Right renal cortex interstitium (tissue), 3 donors: Measurements from ENCODE around the gene NEU1. TPM values are rescaled to one million over a fixed set of nuclear protein-coding genes. Genes with fewer than 3 reads are reported as not detected.
"Not testable (repeated sequence)": the region's sequence is repeated elsewhere in the genome, so short reads cannot be mapped to it uniquely, and the experiment has no call there.

Experiments used
- DNase-seq, 3 donors: peaks; one replicate each; pipeline ENCODE4 v3.0.0-alpha.2; 2013; ENCODE audit warnings: low read depth in 3 of 3, low spot score in 2 of 3
- polyA plus RNA-seq, 3 donors: library from polyadenylated mRNA; unstranded; fragments of 120-200 nt; gene quantifications; one replicate each; pipeline ENCODE4 v1.2.1, GENCODE V29; 2013; ENCODE audit not compliant: insufficient read length in 3 of 3

The NEU1 gene
- polyA plus RNA-seq, 3 donors: 69.0 to 89.7 (median 77.5) TPM

- no peak for DNase-seq
Measured at GRCh38 chr6:31875877-31876276, 13.3 kb upstream of the NEU1 start.

GRCh38 chr6:31874836-31875572 lies 12.4 kb upstream of the NEU1 start:
- no peak for DNase-seq

- no peak for DNase-seq
Measured at GRCh38 chr6:31874084-31874670, 11.6 kb upstream of the NEU1 start.

- no peak for DNase-seq
Measured at GRCh38 chr6:31871046-31871659, 8.5 kb upstream of the NEU1 start.

- DNase-seq: no peak
Measured at GRCh38 chr6:31870385-31870921, 7.8 kb upstream of the NEU1 start.

- no peak for DNase-seq
Measured at GRCh38 chr6:31869343-31869742, 6.7 kb upstream of the NEU1 start.

GRCh38 chr6:31868658-31868971 lies 6.0 kb upstream of the NEU1 start:
- not testable (repeated sequence) for DNase-seq

- no peak for DNase-seq
Measured at GRCh38 chr6:31865205-31866118, 2.8 kb upstream of the NEU1 start.

GRCh38 chr6:31864818-31865204 lies 2.2 kb upstream of the NEU1 start:
- DNase-seq: no peak

GRCh38 chr6:31864123-31864562 lies 1.5 kb upstream of the NEU1 start:
- DNase-seq: not testable (repeated sequence)

GRCh38 chr6:31861919-31862343 lies 690 bp downstream of the NEU1 start:
- no peak for DNase-seq

- no peak for DNase-seq
Measured at GRCh38 chr6:31861150-31861549, 1.5 kb downstream of the NEU1 start.

GRCh38 chr6:31860349-31860748 lies 2.3 kb downstream of the NEU1 start:
- DNase-seq: no peak

GRCh38 chr6:31859923-31860322 lies 2.7 kb downstream of the NEU1 start:
- DNase-seq: no peak

- no peak for DNase-seq
Measured at GRCh38 chr6:31858707-31859106, 3.9 kb downstream of the NEU1 start.

GRCh38 chr6:31857774-31858173 lies 4.8 kb downstream of the NEU1 start:
- not testable (repeated sequence) for DNase-seq

- DNase-seq: not testable (repeated sequence)
Measured at GRCh38 chr6:31851980-31852718, 10.5 kb downstream of the NEU1 start.

- no peak for DNase-seq
Measured at GRCh38 chr6:31851485-31851832, 11.2 kb downstream of the NEU1 start.

GRCh38 chr6:31850765-31851484 lies 11.7 kb downstream of the NEU1 start:
- DNase-seq: no peak
